ENCODE results near the gene DYNC1H1.
A peak's percentile ranks its signal among the peaks of the same experiment; 100 is the strongest.

The DYNC1H1 gene

DNA sequence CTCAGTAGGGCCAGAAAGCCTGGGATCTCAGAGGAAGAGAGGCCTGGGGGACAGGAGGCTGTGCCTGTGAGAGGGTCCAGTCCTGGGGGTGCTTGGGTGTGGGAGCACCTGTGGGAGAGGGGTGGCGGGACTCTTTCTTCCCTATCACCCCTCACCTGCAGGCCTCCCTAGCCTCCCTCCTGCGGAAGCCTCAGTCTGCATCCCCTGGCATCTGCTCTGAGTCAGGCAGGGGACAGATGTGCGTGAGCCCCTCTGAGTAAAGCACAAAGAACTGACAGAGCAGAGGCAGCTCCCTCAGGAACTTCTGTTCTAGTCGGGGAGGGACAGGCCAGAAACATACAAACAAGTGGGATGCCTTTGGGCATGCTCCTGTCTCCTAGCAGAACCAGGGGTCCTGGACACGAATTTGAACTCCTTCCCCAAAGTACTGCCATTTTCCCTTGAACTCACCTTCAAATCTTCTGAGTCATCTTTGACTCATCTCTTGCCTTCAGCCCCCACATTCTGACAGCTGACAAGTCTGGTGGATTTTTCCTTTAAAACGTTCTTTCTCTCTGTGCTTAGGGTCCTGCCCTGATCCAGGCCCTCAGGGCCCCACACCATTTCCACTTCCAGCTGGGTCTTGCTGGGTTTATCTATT is 131.0 kb downstream of the DYNC1H1 start:
- H3K27me3 ChIP-seq (ENCODE audit: control insufficient read depth, insufficient read depth, low read length), result no peaks in the 10 kb centered on the region
- H3K4me3 ChIP-seq (ENCODE audit: low read depth, low read length), result no peak overlapping the region
- peak overlapping the region; percentile 47 for H3K27ac ChIP-seq (ENCODE audit: low read depth, low read length)
- no peak overlapping the region for H3K9ac ChIP-seq (ENCODE audit: low read depth, low read length)
- H3K9me3 ChIP-seq (ENCODE audit: control insufficient read depth, insufficient read depth, low read length), result no peaks in the 10 kb centered on the region
- H3K36me3 ChIP-seq (ENCODE audit: control insufficient read depth, insufficient read depth, low read length), result no peaks in the 10 kb centered on the region
- peaks cover 8% of the 10 kb centered on the region for H3K4me1 ChIP-seq (ENCODE audit: control insufficient read depth, insufficient read depth, low read length)

DNA sequence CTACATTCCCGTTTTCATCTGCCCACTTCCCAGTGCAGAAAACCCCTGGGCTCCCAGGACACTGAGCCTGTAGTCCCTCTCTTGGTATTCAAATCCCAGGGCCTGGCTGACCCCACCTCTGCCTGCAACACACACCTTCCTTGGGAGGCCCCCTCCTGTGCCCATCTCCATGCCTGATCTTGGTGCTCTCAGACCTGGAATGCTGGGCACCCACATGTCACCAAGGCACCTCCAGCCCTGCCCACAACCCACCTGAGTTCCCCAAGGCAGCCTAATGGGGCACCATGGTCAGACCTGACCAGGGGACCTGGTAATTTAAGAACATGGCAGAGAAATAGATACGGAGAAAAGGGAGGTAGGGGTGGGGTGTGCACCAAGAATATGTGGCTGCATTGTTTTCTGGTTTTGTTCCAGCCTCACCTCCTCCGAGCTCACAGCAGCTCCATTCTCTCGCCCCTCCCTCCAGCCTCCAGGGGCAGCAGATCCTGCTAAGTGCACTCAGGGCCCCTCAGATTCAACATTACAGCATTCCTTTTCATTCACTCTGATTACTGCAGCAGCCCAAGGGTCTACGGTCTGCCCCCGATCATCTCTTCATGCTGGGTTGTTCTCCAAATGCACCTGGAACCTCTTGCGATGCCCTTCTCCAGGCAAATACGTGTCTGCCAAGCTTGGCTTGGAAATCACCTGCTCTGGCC is 131.6 kb downstream of the DYNC1H1 start:
- peak overlapping the region; percentile 47 for H3K27ac ChIP-seq (ENCODE audit: low read depth, low read length)
- no peak overlapping the region for H3K4me3 ChIP-seq (ENCODE audit: low read depth, low read length)
- H3K9ac ChIP-seq (ENCODE audit: low read depth, low read length), result no peak overlapping the region
- H3K4me1 ChIP-seq (ENCODE audit: control insufficient read depth, insufficient read depth, low read length), result peaks cover 8% of the 10 kb centered on the region
- no peaks in the 10 kb centered on the region for H3K36me3 ChIP-seq (ENCODE audit: control insufficient read depth, insufficient read depth, low read length)
- no peaks in the 10 kb centered on the region for H3K9me3 ChIP-seq (ENCODE audit: control insufficient read depth, insufficient read depth, low read length)
- no peaks in the 10 kb centered on the region for H3K27me3 ChIP-seq (ENCODE audit: control insufficient read depth, insufficient read depth, low read length)

DNA sequence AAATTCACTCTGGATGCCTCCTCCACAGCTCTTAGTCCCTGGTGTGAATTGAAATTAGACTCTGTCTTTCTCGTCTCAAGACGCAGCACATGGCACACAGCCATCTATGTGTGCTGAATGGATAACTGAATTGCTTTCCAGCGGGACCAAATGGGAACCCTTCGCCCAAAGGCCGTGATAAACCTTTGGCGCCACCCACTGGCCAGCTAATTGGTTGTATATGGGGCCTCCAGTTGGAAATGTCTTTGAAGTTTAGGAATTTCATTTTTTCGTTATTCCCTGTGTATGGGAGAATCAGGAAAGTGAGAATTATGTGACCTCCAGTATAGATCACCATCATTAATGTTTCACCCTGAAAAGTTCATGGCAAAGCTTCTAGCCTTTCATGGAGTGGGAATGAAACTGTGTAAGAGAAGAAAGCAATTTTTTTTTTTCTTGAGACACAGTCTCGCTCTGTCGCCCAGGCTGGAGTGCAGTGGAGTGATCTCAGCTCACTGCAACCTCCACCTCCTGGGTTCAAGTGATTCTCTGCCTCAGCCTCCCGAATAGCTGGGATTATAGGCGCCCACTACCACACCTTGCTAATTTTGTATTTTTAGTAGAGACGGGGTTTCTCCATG is 132.3 kb downstream of the DYNC1H1 start:
- Histone ChIP-seq H3K4me3 (ENCODE audit: low read depth, low read length) (no peak overlapping the region), H3K9me3 (ENCODE audit: control insufficient read depth, insufficient read depth, low read length) (no peaks in the 10 kb centered on the region), H3K36me3 (ENCODE audit: control insufficient read depth, insufficient read depth, low read length) (no peaks in the 10 kb centered on the region), H3K27me3 (ENCODE audit: control insufficient read depth, insufficient read depth, low read length) (no peaks in the 10 kb centered on the region), H3K9ac (ENCODE audit: low read depth, low read length) (no peak overlapping the region), H3K27ac (ENCODE audit: low read depth, low read length) (peak overlapping the region; percentile 6), H3K4me1 (ENCODE audit: control insufficient read depth, insufficient read depth, low read length) (peaks cover 8% of the 10 kb centered on the region)

GRCh38 chr14:102097441-102098135 is 133.2 kb downstream of the DYNC1H1 start:
- Histone ChIP-seq H3K9ac (ENCODE audit: low read depth, low read length) (no peak overlapping the region), H3K4me1 (ENCODE audit: control insufficient read depth, insufficient read depth, low read length) (peaks cover 8% of the 10 kb centered on the region), H3K9me3 (ENCODE audit: control insufficient read depth, insufficient read depth, low read length) (no peaks in the 10 kb centered on the region), H3K4me3 (ENCODE audit: low read depth, low read length) (no peak overlapping the region), H3K27ac (ENCODE audit: low read depth, low read length) (peak overlapping the region; percentile 45), H3K27me3 (ENCODE audit: control insufficient read depth, insufficient read depth, low read length) (no peaks in the 10 kb centered on the region), H3K36me3 (ENCODE audit: control insufficient read depth, insufficient read depth, low read length) (no peaks in the 10 kb centered on the region)

GRCh38 chr14:102103062-102103695 is 138.8 kb downstream of the DYNC1H1 start:
- H3K9ac ChIP-seq (ENCODE audit: low read depth, low read length), result no peak overlapping the region
- H3K4me1 ChIP-seq (ENCODE audit: control insufficient read depth, insufficient read depth, low read length), result no peaks in the 10 kb centered on the region
- no peaks in the 10 kb centered on the region for H3K36me3 ChIP-seq (ENCODE audit: control insufficient read depth, insufficient read depth, low read length)

GRCh38 chr14:102105369-102105768 is 141.0 kb downstream of the DYNC1H1 start:
- no peaks in the 10 kb centered on the region for H3K36me3 ChIP-seq (ENCODE audit: control insufficient read depth, insufficient read depth, low read length)
- H3K4me1 ChIP-seq (ENCODE audit: control insufficient read depth, insufficient read depth, low read length), result no peaks in the 10 kb centered on the region
- H3K27ac ChIP-seq (ENCODE audit: low read depth, low read length), result no peak overlapping the region
- H3K9ac ChIP-seq (ENCODE audit: low read depth, low read length), result no peak overlapping the region
- H3K27me3 ChIP-seq (ENCODE audit: control insufficient read depth, insufficient read depth, low read length), result no peaks in the 10 kb centered on the region
- no peak overlapping the region for H3K4me3 ChIP-seq (ENCODE audit: low read depth, low read length)
- H3K9me3 ChIP-seq (ENCODE audit: control insufficient read depth, insufficient read depth, low read length), result peaks cover 3% of the 10 kb centered on the region; the same call in 1 of the 2 replicates

More at GRCh38 chr14:102103062-102103695, 138.8 kb downstream of the DYNC1H1 start:
- H3K4me3 ChIP-seq (ENCODE audit: low read depth, low read length), result no peak overlapping the region
- no peaks in the 10 kb centered on the region for H3K9me3 ChIP-seq (ENCODE audit: control insufficient read depth, insufficient read depth, low read length)
- H3K27me3 ChIP-seq (ENCODE audit: control insufficient read depth, insufficient read depth, low read length), result no peaks in the 10 kb centered on the region
- H3K27ac ChIP-seq (ENCODE audit: low read depth, low read length), result no peak overlapping the region

All from HUES48 (cell line).